RWPE2 (cell line): ENCODE results near the gene ANKS1B.
A peak's percentile ranks its signal among the peaks of the same experiment; 100 is the strongest.

ENCODE experiments used
- ATAC-seq: fragments of 200-7000 bp; cut with Tn5 transposase; 3 replicates; pipeline ENCODE4 v1.9.1; 2021; ENCODE audit warnings: low read depth
- DNase-seq: peaks from one replicate; pipeline ENCODE4 v3.0.0-alpha.2; 2020; ENCODE audit warnings: low spot score
- H3K27ac ChIP-seq: fragments of 450-650 bp; 2 replicates; pipeline ENCODE4 v1.5.1; 2017; ENCODE audit warnings: mild to moderate bottlenecking; ENCODE audit not compliant: poor library complexity, severe bottlenecking
- H3K27me3 ChIP-seq: fragments of 250-450 bp; sonication (Bioruptor Pico); 2 replicates; pipeline ENCODE4 v1.5.1; 2021; ENCODE audit warnings: mild to moderate bottlenecking, moderate library complexity; ENCODE audit not compliant: insufficient read depth, poor library complexity, severe bottlenecking
- H3K36me3 ChIP-seq: fragments of 250-450 bp; sonication (Bioruptor Pico); 2 replicates; pipeline ENCODE4 v1.5.1; 2020; ENCODE audit warnings: low read depth, mild to moderate bottlenecking, moderate library complexity
- H3K4me1 ChIP-seq: fragments of 250-450 bp; sonication (Bioruptor Pico); 2 replicates; pipeline ENCODE4 v1.5.1; 2021; ENCODE audit warnings: mild to moderate bottlenecking, moderate library complexity; ENCODE audit not compliant: insufficient read depth, poor library complexity, severe bottlenecking
- H3K4me3 ChIP-seq: fragments of 250-450 bp; sonication (Bioruptor Pico); 2 replicates; pipeline ENCODE4 v1.5.1; 2021; ENCODE audit warnings: mild to moderate bottlenecking, moderate library complexity; ENCODE audit not compliant: severe bottlenecking
- H3K9me3 ChIP-seq: fragments of 250-450 bp; sonication (Bioruptor Pico); 2 replicates; pipeline ENCODE4 v1.5.1; 2021; ENCODE audit warnings: mild to moderate bottlenecking, moderate library complexity; ENCODE audit not compliant: severe bottlenecking
- TF ChIP-seq, protein P1 (sequence below): fragments of 450-650 bp; IDR thresholded peaks from one replicate; pipeline ENCODE4 v1.5.1; 2017; ENCODE audit warnings: mild to moderate bottlenecking, moderate library complexity; ENCODE audit not compliant: poor library complexity, severe bottlenecking

Gene ANKS1B

GRCh38 chr12:99418379-99418778, 566.4 kb downstream of the ANKS1B start:
- no peaks in the 10 kb centered on the region for H3K4me1 ChIP-seq
- DNase-seq: no peak
- H3K4me3 ChIP-seq: no peak overlapping the region
- ATAC-seq: no peak
- no peak overlapping the region for H3K27ac ChIP-seq
- no peaks in the 10 kb centered on the region for H3K9me3 ChIP-seq
- no peaks in the 10 kb centered on the region for H3K36me3 ChIP-seq
- TF ChIP-seq, protein P1, sequence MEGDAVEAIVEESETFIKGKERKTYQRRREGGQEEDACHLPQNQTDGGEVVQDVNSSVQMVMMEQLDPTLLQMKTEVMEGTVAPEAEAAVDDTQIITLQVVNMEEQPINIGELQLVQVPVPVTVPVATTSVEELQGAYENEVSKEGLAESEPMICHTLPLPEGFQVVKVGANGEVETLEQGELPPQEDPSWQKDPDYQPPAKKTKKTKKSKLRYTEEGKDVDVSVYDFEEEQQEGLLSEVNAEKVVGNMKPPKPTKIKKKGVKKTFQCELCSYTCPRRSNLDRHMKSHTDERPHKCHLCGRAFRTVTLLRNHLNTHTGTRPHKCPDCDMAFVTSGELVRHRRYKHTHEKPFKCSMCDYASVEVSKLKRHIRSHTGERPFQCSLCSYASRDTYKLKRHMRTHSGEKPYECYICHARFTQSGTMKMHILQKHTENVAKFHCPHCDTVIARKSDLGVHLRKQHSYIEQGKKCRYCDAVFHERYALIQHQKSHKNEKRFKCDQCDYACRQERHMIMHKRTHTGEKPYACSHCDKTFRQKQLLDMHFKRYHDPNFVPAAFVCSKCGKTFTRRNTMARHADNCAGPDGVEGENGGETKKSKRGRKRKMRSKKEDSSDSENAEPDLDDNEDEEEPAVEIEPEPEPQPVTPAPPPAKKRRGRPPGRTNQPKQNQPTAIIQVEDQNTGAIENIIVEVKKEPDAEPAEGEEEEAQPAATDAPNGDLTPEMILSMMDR: no peak
- no peaks in the 10 kb centered on the region for H3K27me3 ChIP-seq

GRCh38 chr12:99413751-99414150, 571.0 kb downstream of the ANKS1B start:
- ATAC-seq (no peak), DNase-seq (no peak)
- Histone ChIP-seq H3K36me3 (no peaks in the 10 kb centered on the region), H3K27me3 (no peaks in the 10 kb centered on the region), H3K9me3 (peaks cover 2% of the 10 kb centered on the region), H3K27ac (no peak overlapping the region), H3K4me1 (no peaks in the 10 kb centered on the region), H3K4me3 (no peak overlapping the region)
- TF ChIP-seq, protein P1: no peak

- TF ChIP-seq, protein P1: no peak
- Histone ChIP-seq H3K4me3 (no peak overlapping the region), H3K27ac (no peak overlapping the region), H3K27me3 (no peaks in the 10 kb centered on the region), H3K4me1 (no peaks in the 10 kb centered on the region), H3K9me3 (peaks cover 2% of the 10 kb centered on the region), H3K36me3 (no peaks in the 10 kb centered on the region)
- ATAC-seq (no peak), DNase-seq (no peak)
Observed at GRCh38 chr12:99393763-99394162, 591.0 kb downstream of the ANKS1B start.

- no peaks in the 10 kb centered on the region for H3K9me3 ChIP-seq
- ATAC-seq: no peak
- no peaks in the 10 kb centered on the region for H3K27me3 ChIP-seq
- no peak for DNase-seq
- H3K4me1 ChIP-seq: no peaks in the 10 kb centered on the region
- TF ChIP-seq, protein P1: no peak
- H3K27ac ChIP-seq: no peak overlapping the region
- H3K36me3 ChIP-seq: no peaks in the 10 kb centered on the region
- no peak overlapping the region for H3K4me3 ChIP-seq
Observed at GRCh38 chr12:99392091-99392850, 592.5 kb downstream of the ANKS1B start.

DNA sequence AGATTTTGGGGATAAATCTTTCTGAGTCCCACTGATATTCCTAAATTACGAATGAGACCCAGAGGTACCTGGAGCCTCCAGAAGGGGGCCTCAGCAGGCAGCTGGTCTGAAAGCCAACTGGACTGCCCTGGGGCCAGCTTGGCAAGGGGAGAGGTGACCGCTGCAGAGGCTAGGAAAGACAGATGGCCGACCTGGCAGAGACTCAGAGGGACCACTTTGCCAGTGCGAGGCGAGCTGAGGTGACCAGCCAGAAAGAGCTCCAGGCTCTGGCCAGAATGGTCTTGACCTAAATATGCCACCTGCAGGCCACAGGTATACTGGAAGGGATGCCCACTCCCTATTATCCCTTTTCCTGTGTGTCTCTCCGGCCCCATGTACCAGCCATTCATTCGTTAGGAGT, 594.0 kb downstream of the ANKS1B start:
- Histone ChIP-seq H3K4me3 (no peak overlapping the region), H3K27ac (no peak overlapping the region), H3K4me1 (no peaks in the 10 kb centered on the region), H3K36me3 (no peaks in the 10 kb centered on the region), H3K27me3 (no peaks in the 10 kb centered on the region), H3K9me3 (no peaks in the 10 kb centered on the region)
- DNase-seq (no peak), ATAC-seq (0 out of 3 replicates have a peak, but pooled peaks have one; percentile 21)
- TF ChIP-seq, protein P1: peak; percentile 30
